Neural progenitor cell (in vitro differentiated cells): ENCODE results near the gene PDGFD. TPM values are rescaled to one million over a fixed set of nuclear protein-coding genes. Genes with fewer than 3 reads are reported as not detected.

Source experiments
- DNase-seq: peaks from one replicate; pipeline ENCODE4 v3.0.0-alpha.2; 2016; ENCODE audit warnings: low spot score
- H2AFZ ChIP-seq: fragments of 200-600 bp; sonication (generic); replicated peaks from 2 replicates; pipeline ENCODE4 v1.6.1; 2016; ENCODE audit warnings: antibody characterized with exemption
- H3F3A ChIP-seq: fragments of 200-600 bp; sonication (generic); 2 replicates; pipeline ENCODE4 v1.6.1; 2016; ENCODE audit warnings: antibody characterized with exemption, low read depth
- H3K27ac ChIP-seq: fragments of 200-600 bp; sonication (generic); 2 replicates; pipeline ENCODE4 v1.5.1; 2016; ENCODE audit warnings: mild to moderate bottlenecking
- H3K27me3 ChIP-seq: fragments of 200-600 bp; sonication (generic); 2 replicates; pipeline ENCODE4 v1.6.1; 2016; ENCODE audit warnings: mild to moderate bottlenecking, moderate library complexity
- H3K36me3 ChIP-seq: fragments of 200-600 bp; sonication (generic); 2 replicates; pipeline ENCODE4 v1.5.1; 2016
- H3K4me1 ChIP-seq: fragments of 200-600 bp; sonication (generic); 2 replicates; pipeline ENCODE4 v1.6.1; 2016; ENCODE audit warnings: mixed run types
- H3K4me2 ChIP-seq: fragments of 200-600 bp; sonication (generic); 2 replicates; pipeline ENCODE4 v1.6.1; 2016
- H3K4me3 ChIP-seq: fragments of 200-600 bp; sonication (generic); 2 replicates; pipeline ENCODE4 v1.5.1; 2016
- H3K79me2 ChIP-seq: fragments of 200-600 bp; sonication (generic); 2 replicates; pipeline ENCODE4 v1.6.1; 2016; ENCODE audit warnings: low read depth
- H3K9ac ChIP-seq: fragments of 200-600 bp; sonication (generic); 2 replicates; pipeline ENCODE4 v1.6.1; 2016
- H3K9me3 ChIP-seq: fragments of 200-600 bp; sonication (generic); 2 replicates; pipeline ENCODE4 v1.5.1; 2016; ENCODE audit warnings: low read depth
- H4K20me1 ChIP-seq: fragments of 200-600 bp; sonication (generic); 2 replicates; pipeline ENCODE4 v1.6.1; 2016; ENCODE audit warnings: low read depth
- H3K27ac Mint-ChIP-seq: 3 replicates; pipeline ENCODE4 v1.8.0; 2021; ENCODE audit warnings: mixed read lengths
- H3K27me3 Mint-ChIP-seq: 2 replicates; pipeline ENCODE4 v1.8.0; 2022; ENCODE audit warnings: low read depth, mild to moderate bottlenecking, inconsistent platforms, moderate library complexity, mixed read lengths; ENCODE audit not compliant: insufficient read depth
- H3K36me3 Mint-ChIP-seq: 3 replicates; pipeline ENCODE4 v1.8.0; 2021; ENCODE audit warnings: mixed read lengths
- H3K4me1 Mint-ChIP-seq: 3 replicates; pipeline ENCODE4 v1.8.0; 2021; ENCODE audit warnings: mixed read lengths
- H3K4me3 Mint-ChIP-seq: 3 replicates; pipeline ENCODE4 v1.8.0; 2021; ENCODE audit warnings: mild to moderate bottlenecking, moderate library complexity, mixed read lengths
- H3K9me3 Mint-ChIP-seq: 3 replicates; pipeline ENCODE4 v1.8.0; 2020; ENCODE audit warnings: mixed read lengths
- EZH2 ChIP-seq: fragments of 200-600 bp; sonication (generic); IDR thresholded peaks from 2 replicates; pipeline ENCODE4 v1.6.1; 2017; ENCODE audit warnings: antibody characterized with exemption, mild to moderate bottlenecking, moderate library complexity
- EZH2phosphoT487 ChIP-seq: fragments of 200-600 bp; sonication (generic); IDR thresholded peaks from 2 replicates; pipeline ENCODE4 v1.6.1; 2017; ENCODE audit warnings: antibody characterized with exemption
- total RNA-seq: library from RNA; depleted of rRNA; stranded (reverse); fragments of >200 nt; gene quantifications from 2 replicates; pipeline ENCODE4 v1.2.3, GENCODE V29; 2015; ENCODE audit warnings: low replicate concordance
- TF ChIP-seq, protein P1 (sequence below): fragments of 200-600 bp; sonication (generic); IDR thresholded peaks from 2 replicates; pipeline ENCODE4 v1.5.1; 2017; ENCODE audit warnings: antibody characterized with exemption, mild to moderate bottlenecking

PDGFD gene
- total RNA-seq, 1 donor from 2014 or later: 3.7 TPM

- Histone ChIP-seq H3K36me3 (no peaks in the 10 kb centered on the region), H4K20me1 (no peaks in the 10 kb centered on the region), H2AFZ (no peak overlapping the region), H3K9me3 (no peaks in the 10 kb centered on the region), H3K4me2 (peak overlapping the region; percentile 35), H3K4me1 (peaks cover 29% of the 10 kb centered on the region), H3K27me3 (no peaks in the 10 kb centered on the region), H3F3A (no peaks in the 10 kb centered on the region), H3K79me2 (no peaks in the 10 kb centered on the region), H3K4me3 (no peak overlapping the region), H3K9ac (no peak overlapping the region), H3K27ac (no peak overlapping the region)
- H3K9me3 Mint-ChIP-seq: no peaks in the 10 kb centered on the region
- no peaks in the 10 kb centered on the region for H3K36me3 Mint-ChIP-seq
- no peak for TF ChIP-seq EZH2phosphoT487
- TF ChIP-seq, protein P1, sequence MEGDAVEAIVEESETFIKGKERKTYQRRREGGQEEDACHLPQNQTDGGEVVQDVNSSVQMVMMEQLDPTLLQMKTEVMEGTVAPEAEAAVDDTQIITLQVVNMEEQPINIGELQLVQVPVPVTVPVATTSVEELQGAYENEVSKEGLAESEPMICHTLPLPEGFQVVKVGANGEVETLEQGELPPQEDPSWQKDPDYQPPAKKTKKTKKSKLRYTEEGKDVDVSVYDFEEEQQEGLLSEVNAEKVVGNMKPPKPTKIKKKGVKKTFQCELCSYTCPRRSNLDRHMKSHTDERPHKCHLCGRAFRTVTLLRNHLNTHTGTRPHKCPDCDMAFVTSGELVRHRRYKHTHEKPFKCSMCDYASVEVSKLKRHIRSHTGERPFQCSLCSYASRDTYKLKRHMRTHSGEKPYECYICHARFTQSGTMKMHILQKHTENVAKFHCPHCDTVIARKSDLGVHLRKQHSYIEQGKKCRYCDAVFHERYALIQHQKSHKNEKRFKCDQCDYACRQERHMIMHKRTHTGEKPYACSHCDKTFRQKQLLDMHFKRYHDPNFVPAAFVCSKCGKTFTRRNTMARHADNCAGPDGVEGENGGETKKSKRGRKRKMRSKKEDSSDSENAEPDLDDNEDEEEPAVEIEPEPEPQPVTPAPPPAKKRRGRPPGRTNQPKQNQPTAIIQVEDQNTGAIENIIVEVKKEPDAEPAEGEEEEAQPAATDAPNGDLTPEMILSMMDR: peak; percentile 37
- no peak for TF ChIP-seq EZH2
- DNase-seq: no peak
- H3K4me1 Mint-ChIP-seq: peaks cover 30% of the 10 kb centered on the region
- no peak overlapping the region for H3K27ac Mint-ChIP-seq
- no peak overlapping the region for H3K4me3 Mint-ChIP-seq
- H3K27me3 Mint-ChIP-seq: peaks cover 3% of the 10 kb centered on the region
These were observed 236.4 kb downstream of the PDGFD start for GRCh38 chr11:103927535-103927934.

DNA sequence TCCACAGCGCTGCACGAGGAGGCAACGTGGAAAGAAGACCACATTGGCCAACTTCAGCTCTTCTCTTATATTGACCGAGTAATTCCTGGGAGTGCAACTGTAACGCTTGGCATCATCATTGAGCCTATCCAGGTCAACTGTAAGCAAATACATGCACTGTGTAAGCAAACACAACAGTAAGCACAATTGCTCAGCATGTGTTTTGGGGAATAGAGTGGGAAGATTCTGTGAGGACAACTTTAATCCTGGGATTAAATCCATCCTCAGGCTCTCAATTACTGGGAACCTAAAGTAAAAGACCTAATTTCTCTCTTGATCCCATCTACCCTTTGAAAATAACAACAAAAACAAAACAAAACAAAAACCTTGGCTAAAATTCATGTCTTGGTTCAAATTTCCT is 237.0 kb downstream of the PDGFD start:
- no peaks in the 10 kb centered on the region for H3K9me3 ChIP-seq
- no peak overlapping the region for H3K9ac ChIP-seq
- Mint-ChIP-seq H3K27me3 (peaks cover 3% of the 10 kb centered on the region), H3K27ac (no peak overlapping the region), H3K4me3 (no peak overlapping the region), H3K9me3 (no peaks in the 10 kb centered on the region), H3K36me3 (no peaks in the 10 kb centered on the region), H3K4me1 (peaks cover 30% of the 10 kb centered on the region)
- H4K20me1 ChIP-seq: no peaks in the 10 kb centered on the region
- peaks cover 29% of the 10 kb centered on the region for H3K4me1 ChIP-seq
- no peaks in the 10 kb centered on the region for H3F3A ChIP-seq
- no peaks in the 10 kb centered on the region for H3K79me2 ChIP-seq
- H3K4me2 ChIP-seq: peak overlapping the region; percentile 35
- TF ChIP-seq, protein P1: no peak
- TF ChIP-seq EZH2phosphoT487 (peak; percentile 61), EZH2 (no peak)
- H3K36me3 ChIP-seq: no peaks in the 10 kb centered on the region
- no peaks in the 10 kb centered on the region for H3K27me3 ChIP-seq
- peak; percentile 74 for DNase-seq
- H3K4me3 ChIP-seq: no peak overlapping the region
- no peak overlapping the region for H3K27ac ChIP-seq
- no peak overlapping the region for H2AFZ ChIP-seq

DNA sequence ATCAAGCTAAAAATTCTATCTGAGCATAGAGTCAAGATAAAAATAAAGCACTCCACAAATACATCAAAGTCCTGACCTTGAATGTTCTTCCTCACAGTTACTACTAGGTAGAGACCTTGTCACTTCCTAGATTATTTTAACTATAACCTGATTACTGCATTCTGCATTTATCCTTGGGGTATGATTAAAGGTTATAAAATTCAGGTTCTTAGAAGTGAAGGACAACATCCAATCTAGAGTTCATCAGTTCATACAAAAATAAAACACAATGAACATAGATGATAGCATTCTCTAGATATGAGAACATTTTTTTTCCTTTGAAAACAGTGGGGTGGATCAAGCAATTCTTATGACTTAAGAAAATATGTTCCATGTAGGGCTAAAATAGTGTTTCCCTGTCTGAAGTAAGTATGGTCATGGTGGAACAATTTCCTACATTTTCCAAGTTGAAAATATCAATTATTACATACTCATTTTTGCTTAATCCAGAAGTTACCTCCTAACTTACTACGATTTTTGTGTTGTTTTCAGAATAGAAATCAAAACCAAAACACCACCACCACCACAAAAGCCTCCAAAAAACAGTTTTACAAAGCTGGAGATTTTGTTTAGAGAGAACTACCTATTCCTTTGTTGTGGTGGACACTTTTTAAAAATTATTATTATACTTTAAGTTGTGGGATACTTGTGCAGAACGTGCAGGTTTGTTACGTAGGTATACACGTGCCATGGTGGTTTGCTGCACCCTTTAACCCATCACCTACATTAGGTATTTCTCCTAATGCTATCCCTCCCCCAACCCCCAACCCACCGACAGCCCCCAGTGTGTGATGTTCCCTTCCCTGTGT is 239.6 kb downstream of the PDGFD start:
- Histone ChIP-seq H3K4me2 (no peak overlapping the region), H3K9me3 (no peaks in the 10 kb centered on the region), H3K27ac (no peak overlapping the region), H3K36me3 (no peaks in the 10 kb centered on the region), H3K4me1 (peaks cover 28% of the 10 kb centered on the region), H3F3A (no peaks in the 10 kb centered on the region), H2AFZ (no peak overlapping the region), H4K20me1 (no peaks in the 10 kb centered on the region), H3K4me3 (no peak overlapping the region), H3K9ac (no peak overlapping the region), H3K27me3 (no peaks in the 10 kb centered on the region), H3K79me2 (no peaks in the 10 kb centered on the region)
- Mint-ChIP-seq H3K27ac (no peak overlapping the region), H3K27me3 (no peaks in the 10 kb centered on the region), H3K36me3 (no peaks in the 10 kb centered on the region), H3K4me3 (no peak overlapping the region), H3K4me1 (peaks cover 21% of the 10 kb centered on the region), H3K9me3 (no peaks in the 10 kb centered on the region)
- TF ChIP-seq, protein P1: no peak
- TF ChIP-seq EZH2 (no peak), EZH2phosphoT487 (no peak)
- DNase-seq: no peak
